Testis (tissue), 2 donors: ENCODE results near the gene CSNK1A1L.

Experiments used
- POLR2A ChIP-seq: fragments of 450-650 bp; IDR thresholded peaks from one replicate; pipeline ENCODE4 v1.6.1; 2017; ENCODE audit warnings: antibody characterized with exemption, mild to moderate bottlenecking, moderate library complexity
- TF ChIP-seq, protein P1 (sequence below), 3 experiments: fragments of 450-650 bp in 2 of 3; fragments of 200-600 bp in 1 of 3; sonication (generic) in 1 of 3; IDR thresholded peaks; one replicate each; pipeline ENCODE4 v1.5.1; 2016 to 2019; ENCODE audit warnings: antibody characterized with exemption in 3 of 3, mild to moderate bottlenecking in 2 of 3, moderate library complexity in 1 of 3

DNA sequence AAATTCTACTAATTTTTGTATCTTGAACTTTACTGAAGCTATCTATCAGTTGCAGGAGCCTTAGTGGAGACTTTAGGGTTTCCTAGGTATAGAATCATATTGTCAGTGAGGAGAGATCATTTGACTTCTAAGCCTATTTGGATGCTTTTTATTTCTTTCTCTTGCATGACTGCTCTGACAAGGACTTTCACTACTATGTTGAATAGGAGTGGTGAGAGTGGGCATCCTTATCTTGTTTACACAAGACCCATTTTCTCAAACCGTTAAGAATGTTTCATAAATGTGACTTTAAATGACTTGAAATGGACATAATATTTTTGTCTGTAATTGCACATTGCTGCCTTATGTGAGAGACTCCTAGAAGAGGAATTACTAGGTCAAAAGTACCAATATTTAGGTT lies 17.9 kb upstream of the CSNK1A1L start:
- TF ChIP-seq, protein P1, sequence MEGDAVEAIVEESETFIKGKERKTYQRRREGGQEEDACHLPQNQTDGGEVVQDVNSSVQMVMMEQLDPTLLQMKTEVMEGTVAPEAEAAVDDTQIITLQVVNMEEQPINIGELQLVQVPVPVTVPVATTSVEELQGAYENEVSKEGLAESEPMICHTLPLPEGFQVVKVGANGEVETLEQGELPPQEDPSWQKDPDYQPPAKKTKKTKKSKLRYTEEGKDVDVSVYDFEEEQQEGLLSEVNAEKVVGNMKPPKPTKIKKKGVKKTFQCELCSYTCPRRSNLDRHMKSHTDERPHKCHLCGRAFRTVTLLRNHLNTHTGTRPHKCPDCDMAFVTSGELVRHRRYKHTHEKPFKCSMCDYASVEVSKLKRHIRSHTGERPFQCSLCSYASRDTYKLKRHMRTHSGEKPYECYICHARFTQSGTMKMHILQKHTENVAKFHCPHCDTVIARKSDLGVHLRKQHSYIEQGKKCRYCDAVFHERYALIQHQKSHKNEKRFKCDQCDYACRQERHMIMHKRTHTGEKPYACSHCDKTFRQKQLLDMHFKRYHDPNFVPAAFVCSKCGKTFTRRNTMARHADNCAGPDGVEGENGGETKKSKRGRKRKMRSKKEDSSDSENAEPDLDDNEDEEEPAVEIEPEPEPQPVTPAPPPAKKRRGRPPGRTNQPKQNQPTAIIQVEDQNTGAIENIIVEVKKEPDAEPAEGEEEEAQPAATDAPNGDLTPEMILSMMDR (IDR thresholded peaks at IDR 0.05): no peak
- TF ChIP-seq POLR2A: no peak
